ENCODE results near the gene APBA2.

The APBA2 gene

GRCh38 chr15:28868744-28869345 lies 16.9 kb upstream of the APBA2 start:
- H3K27me3 ChIP-seq (ENCODE audit: insufficient read depth, low read length): no peaks in the 10 kb centered on the region
- H3K36me3 ChIP-seq (ENCODE audit: insufficient read depth, low read length): no peaks in the 10 kb centered on the region
- no peaks in the 10 kb centered on the region for H3K79me2 ChIP-seq (ENCODE audit: insufficient read depth, low read length)
- H2AFZ ChIP-seq (ENCODE audit: low read length): no peak overlapping the region
- no peak overlapping the region for H3K9ac ChIP-seq (ENCODE audit: low read length)
- H4K20me1 ChIP-seq (ENCODE audit: insufficient read depth, low read length): no peaks in the 10 kb centered on the region
- H3K27ac ChIP-seq (ENCODE audit: low read depth, low read length, poor library complexity, severe bottlenecking): no peak overlapping the region
- H3F3A ChIP-seq (ENCODE audit: insufficient read depth, low read length): no peaks in the 10 kb centered on the region
- TF ChIP-seq EZH2 (IDR thresholded peaks at IDR 0.05; ENCODE audit: borderline replicate concordance, low read length) (no peak), CTCF (IDR thresholded peaks at IDR 0.05; ENCODE audit: low read length) (no peak)
- H3K4me3 ChIP-seq (ENCODE audit: low read depth, low read length, poor library complexity, severe bottlenecking): no peak overlapping the region
- no peak overlapping the region for H3K4me2 ChIP-seq (ENCODE audit: low read length)
- H3K9me2 ChIP-seq (ENCODE audit: low read depth, low read length): no peaks in the 10 kb centered on the region
- no peaks in the 10 kb centered on the region for H3K9me3 ChIP-seq (ENCODE audit: low read length)
- H3K4me1 ChIP-seq (ENCODE audit: insufficient read depth, low read length, severe bottlenecking): no peaks in the 10 kb centered on the region

- no peaks in the 10 kb centered on the region for H3K27me3 ChIP-seq (ENCODE audit: insufficient read depth, low read length)
- H3K9ac ChIP-seq (ENCODE audit: low read length): no peak overlapping the region
- H3K9me2 ChIP-seq (ENCODE audit: low read depth, low read length): no peaks in the 10 kb centered on the region
- no peaks in the 10 kb centered on the region for H3K9me3 ChIP-seq (ENCODE audit: low read length)
- no peaks in the 10 kb centered on the region for H4K20me1 ChIP-seq (ENCODE audit: insufficient read depth, low read length)
- H3K4me1 ChIP-seq (ENCODE audit: insufficient read depth, low read length, severe bottlenecking): no peaks in the 10 kb centered on the region
- H3F3A ChIP-seq (ENCODE audit: insufficient read depth, low read length): no peaks in the 10 kb centered on the region
- H2AFZ ChIP-seq (ENCODE audit: low read length): no peak overlapping the region
- H3K79me2 ChIP-seq (ENCODE audit: insufficient read depth, low read length): no peaks in the 10 kb centered on the region
- TF ChIP-seq CTCF (IDR thresholded peaks at IDR 0.05; ENCODE audit: low read length) (no peak), EZH2 (IDR thresholded peaks at IDR 0.05; ENCODE audit: borderline replicate concordance, low read length) (no peak)
- H3K27ac ChIP-seq (ENCODE audit: low read depth, low read length, poor library complexity, severe bottlenecking): no peak overlapping the region
- H3K4me3 ChIP-seq (ENCODE audit: low read depth, low read length, poor library complexity, severe bottlenecking): no peak overlapping the region
- H3K36me3 ChIP-seq (ENCODE audit: insufficient read depth, low read length): no peaks in the 10 kb centered on the region
- H3K4me2 ChIP-seq (ENCODE audit: low read length): no peak overlapping the region
Observed at GRCh38 chr15:28871168-28871567, 14.6 kb upstream of the APBA2 start.

GRCh38 chr15:28873006-28873405 lies 12.8 kb upstream of the APBA2 start:
- H3K4me1 ChIP-seq (ENCODE audit: insufficient read depth, low read length, severe bottlenecking): no peaks in the 10 kb centered on the region
- no peaks in the 10 kb centered on the region for H4K20me1 ChIP-seq (ENCODE audit: insufficient read depth, low read length)
- no peak overlapping the region for H3K4me3 ChIP-seq (ENCODE audit: low read depth, low read length, poor library complexity, severe bottlenecking)
- no peaks in the 10 kb centered on the region for H3K9me3 ChIP-seq (ENCODE audit: low read length)
- TF ChIP-seq CTCF (IDR thresholded peaks at IDR 0.05; ENCODE audit: low read length): no peak
- TF ChIP-seq EZH2 (IDR thresholded peaks at IDR 0.05; ENCODE audit: borderline replicate concordance, low read length): no peak
- H3K36me3 ChIP-seq (ENCODE audit: insufficient read depth, low read length): no peaks in the 10 kb centered on the region
- no peaks in the 10 kb centered on the region for H3K9me2 ChIP-seq (ENCODE audit: low read depth, low read length)
- no peak overlapping the region for H3K4me2 ChIP-seq (ENCODE audit: low read length)
- no peaks in the 10 kb centered on the region for H3K27me3 ChIP-seq (ENCODE audit: insufficient read depth, low read length)
- no peak overlapping the region for H3K27ac ChIP-seq (ENCODE audit: low read depth, low read length, poor library complexity, severe bottlenecking)
- H3F3A ChIP-seq (ENCODE audit: insufficient read depth, low read length): no peaks in the 10 kb centered on the region
- H3K9ac ChIP-seq (ENCODE audit: low read length): no peak overlapping the region
- H3K79me2 ChIP-seq (ENCODE audit: insufficient read depth, low read length): no peaks in the 10 kb centered on the region
- H2AFZ ChIP-seq (ENCODE audit: low read length): no peak overlapping the region

All from OCI-LY1 (cell line).